ACC112 (cell line): ENCODE data around the gene KRTAP10-6.
"Not testable (repeated sequence)": the region's sequence is repeated elsewhere in the genome, so short reads cannot be mapped to it uniquely, and the experiment has no call there.

Experiments
- H2AFZ ChIP-seq: fragments of 200-600 bp; sonication (generic); one replicate; pipeline ENCODE4 v1.6.0; 2017; ENCODE audit warnings: antibody characterized with exemption, low read length; ENCODE audit not compliant: unreplicated experiment
- H3K27ac ChIP-seq: fragments of 200-600 bp; sonication (generic); 2 replicates; pipeline ENCODE4 v1.5.1; 2014; ENCODE audit warnings: low read depth, mild to moderate bottlenecking, antibody characterized with exemption, low read length, moderate library complexity
- H3K27me3 ChIP-seq: fragments of 200-600 bp; sonication (generic); 2 replicates; pipeline ENCODE4 v1.6.1; 2014; ENCODE audit warnings: mild to moderate bottlenecking, antibody characterized with exemption, low read length, moderate library complexity, mixed read lengths; ENCODE audit not compliant: insufficient read depth
- H3K36me3 ChIP-seq: fragments of 200-600 bp; sonication (generic); 2 replicates; pipeline ENCODE4 v1.6.1; 2016; ENCODE audit warnings: mild to moderate bottlenecking, antibody characterized with exemption, low read length, moderate library complexity, mixed read lengths; ENCODE audit not compliant: insufficient read depth
- H3K4me1 ChIP-seq: fragments of 200-600 bp; sonication (generic); one replicate; pipeline ENCODE4 v1.6.1; 2016; ENCODE audit warnings: low read length, mixed read lengths; ENCODE audit not compliant: insufficient read depth, unreplicated experiment, control insufficient read depth
- H3K4me3 ChIP-seq: fragments of 200-600 bp; sonication (generic); 2 replicates; pipeline ENCODE4 v1.5.1; 2014; ENCODE audit warnings: mild to moderate bottlenecking, low read depth, low read length
- H3K79me2 ChIP-seq: fragments of 200-600 bp; sonication (generic); one replicate; pipeline ENCODE4 v1.6.0; 2016; ENCODE audit warnings: low read length; ENCODE audit not compliant: control insufficient read depth, unreplicated experiment, insufficient read depth

Gene KRTAP10-6

GRCh38 chr21:44628707-44629391, 36.5 kb upstream of the KRTAP10-6 start:
- Histone ChIP-seq H3K79me2 (no peaks in the 10 kb centered on the region), H2AFZ (no peak overlapping the region), H3K4me1 (no peaks in the 10 kb centered on the region), H3K36me3 (no peaks in the 10 kb centered on the region), H3K27me3 (no peaks in the 10 kb centered on the region), H3K27ac (no peak overlapping the region), H3K4me3 (no peak overlapping the region)

GRCh38 chr21:44627831-44628233, 35.5 kb upstream of the KRTAP10-6 start:
- not testable (repeated sequence) for H3K4me3 ChIP-seq, H3K27me3 ChIP-seq, H3K4me1 ChIP-seq

GRCh38 chr21:44627181-44627822, 35.0 kb upstream of the KRTAP10-6 start:
- not testable (repeated sequence) for H3K27ac ChIP-seq, H3K36me3 ChIP-seq, H3K4me3 ChIP-seq, H3K27me3 ChIP-seq, H3K79me2 ChIP-seq, H3K4me1 ChIP-seq, H2AFZ ChIP-seq

More at GRCh38 chr21:44627831-44628233, 35.5 kb upstream of the KRTAP10-6 start:
- not testable (repeated sequence) for H3K36me3 ChIP-seq, H3K79me2 ChIP-seq, H3K27ac ChIP-seq, H2AFZ ChIP-seq

GRCh38 chr21:44626673-44627143, 34.4 kb upstream of the KRTAP10-6 start, which contains the start of gene KRTAP10-9:
Gene KRTAP10-9, plus strand, starts transcription at chr21:44627093. Its CDS starts 79 bp downstream, at chr21:44627172.
- no peak within 1 kb of the TSS for H3K27ac ChIP-seq
- no peaks in the 10 kb centered on the region for H3K79me2 ChIP-seq
- no peak within 1 kb of the TSS for H3K4me3 ChIP-seq
- H3K27me3 ChIP-seq = no peaks in the 10 kb centered on the region
- H3K36me3 ChIP-seq = no peaks in the 10 kb centered on the region
- no peak within 1 kb of the TSS for H2AFZ ChIP-seq
- no peaks in the 10 kb centered on the region for H3K4me1 ChIP-seq

- no peaks in the 10 kb centered on the region for H3K79me2 ChIP-seq
- no peak overlapping the region for H3K27ac ChIP-seq
- H3K27me3 ChIP-seq = no peaks in the 10 kb centered on the region
- no peak overlapping the region for H3K4me3 ChIP-seq
- no peaks in the 10 kb centered on the region for H3K36me3 ChIP-seq
- H2AFZ ChIP-seq = no peak overlapping the region
- no peaks in the 10 kb centered on the region for H3K4me1 ChIP-seq
Observed at GRCh38 chr21:44626262-44626661, 34.0 kb upstream of the KRTAP10-6 start.

- Histone ChIP-seq H3K79me2 (no peaks in the 10 kb centered on the region), H2AFZ (no peak overlapping the region), H3K27me3 (no peaks in the 10 kb centered on the region)
Observed at GRCh38 chr21:44625756-44626155, 33.5 kb upstream of the KRTAP10-6 start.

GRCh38 chr21:44623575-44623974, 31.3 kb upstream of the KRTAP10-6 start:
- Histone ChIP-seq H3K79me2 (no peaks in the 10 kb centered on the region), H3K27ac (no peak overlapping the region), H3K4me1 (no peaks in the 10 kb centered on the region), H2AFZ (no peak overlapping the region), H3K27me3 (peaks cover 3% of the 10 kb centered on the region; the same call in 1 of the 2 replicates), H3K36me3 (no peaks in the 10 kb centered on the region), H3K4me3 (no peak overlapping the region)

More at GRCh38 chr21:44625756-44626155, 33.5 kb upstream of the KRTAP10-6 start:
- Histone ChIP-seq H3K4me3 (no peak overlapping the region), H3K36me3 (no peaks in the 10 kb centered on the region), H3K27ac (no peak overlapping the region), H3K4me1 (no peaks in the 10 kb centered on the region)

- H3K4me3 ChIP-seq = no peak overlapping the region
- no peaks in the 10 kb centered on the region for H3K36me3 ChIP-seq
- H3K27ac ChIP-seq = no peak overlapping the region
- H3K27me3 ChIP-seq = peaks cover 11% of the 10 kb centered on the region; the same call in 1 of the 2 replicates
- H2AFZ ChIP-seq = no peak overlapping the region
- no peaks in the 10 kb centered on the region for H3K79me2 ChIP-seq
- no peaks in the 10 kb centered on the region for H3K4me1 ChIP-seq
Observed at GRCh38 chr21:44619886-44620285, 27.6 kb upstream of the KRTAP10-6 start.

GRCh38 chr21:44618909-44619308, 26.6 kb upstream of the KRTAP10-6 start:
- Histone ChIP-seq H3K27me3 (peaks cover 14% of the 10 kb centered on the region; the same call in 1 of the 2 replicates), H3K27ac (no peak overlapping the region), H3K79me2 (no peaks in the 10 kb centered on the region), H3K36me3 (no peaks in the 10 kb centered on the region), H3K4me1 (no peaks in the 10 kb centered on the region), H2AFZ (no peak overlapping the region), H3K4me3 (no peak overlapping the region)

- H3K79me2 ChIP-seq = no peaks in the 10 kb centered on the region
- no peak overlapping the region for H3K4me3 ChIP-seq
- H3K27ac ChIP-seq = no peak overlapping the region
- no peak overlapping the region for H2AFZ ChIP-seq
- peaks cover 14% of the 10 kb centered on the region; the same call in 1 of the 2 replicates for H3K27me3 ChIP-seq
- no peaks in the 10 kb centered on the region for H3K36me3 ChIP-seq
- H3K4me1 ChIP-seq = no peaks in the 10 kb centered on the region
Observed at GRCh38 chr21:44618504-44618903, 26.2 kb upstream of the KRTAP10-6 start.

GRCh38 chr21:44617071-44617501, 24.8 kb upstream of the KRTAP10-6 start:
- Histone ChIP-seq H2AFZ (no peak overlapping the region), H3K27ac (no peak overlapping the region), H3K4me1 (no peaks in the 10 kb centered on the region), H3K27me3 (peaks cover 14% of the 10 kb centered on the region; the same call in 1 of the 2 replicates), H3K79me2 (no peaks in the 10 kb centered on the region), H3K4me3 (no peak overlapping the region), H3K36me3 (no peaks in the 10 kb centered on the region)
